ENCODE measurements around the gene VRK1. TPM values are rescaled to one million over a fixed set of nuclear protein-coding genes. Genes with fewer than 3 reads are reported as not detected.

Gene VRK1
- total and polyA plus RNA-seq, 10 of the 15 experiments (the other 5 are each of a cell fraction or from before 2014, with no cell fraction given), result 50.9 to 137 (median 84.7) TPM

DNA sequence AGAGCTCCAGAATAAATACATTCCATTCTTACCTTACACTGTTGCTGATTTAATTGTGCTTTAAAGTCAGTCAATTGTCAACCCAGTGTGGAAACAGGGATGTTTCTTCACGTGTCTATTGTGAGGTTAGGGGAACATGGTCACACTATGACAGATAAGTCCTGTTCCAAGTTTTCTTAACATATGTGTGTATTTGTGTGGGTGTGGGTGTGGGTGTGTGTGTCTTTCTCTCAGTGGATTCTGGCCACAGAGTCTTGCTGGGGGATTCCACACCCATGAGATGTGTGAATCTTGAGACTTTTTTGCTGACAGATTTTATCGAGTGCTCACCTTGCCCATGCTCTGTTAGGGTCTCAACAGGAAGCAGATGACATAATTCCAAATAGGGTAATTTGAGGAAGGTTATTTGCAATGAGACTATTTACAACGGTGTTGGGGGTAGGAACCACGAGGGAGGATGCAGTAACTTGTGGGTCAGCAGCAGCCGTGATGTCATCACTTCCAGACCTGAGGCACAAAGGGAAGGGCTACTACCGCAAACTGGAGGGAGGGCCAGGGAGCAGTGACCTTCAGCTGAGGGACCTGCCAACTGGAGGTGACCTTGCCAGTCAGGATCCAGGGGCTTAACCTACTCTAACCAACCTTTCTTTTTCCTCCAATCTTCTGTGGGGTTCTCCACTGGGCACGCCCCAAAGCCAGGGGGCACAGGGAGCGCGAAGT is 1.9 kb upstream of the VRK1 start:
- Histone ChIP-seq H3K27me3 (replicated peaks in 1 of 2; ENCODE audit: control insufficient read depth in 2 of 2, insufficient read depth in 2 of 2, low read length in 1 of 2) (no peaks in the 10 kb centered on the region), H3K4me1 (ENCODE audit: control insufficient read depth, insufficient read depth, low read length) (peaks cover 4% of the 10 kb centered on the region), H3K36me3 (ENCODE audit: control insufficient read depth in 2 of 2, insufficient read depth in 2 of 2, low read length in 1 of 2) (no peaks in the 10 kb centered on the region), H3K4me3 (no peak overlapping the region), H4K20me1 (ENCODE audit: control insufficient read depth, insufficient read depth) (no peaks in the 10 kb centered on the region), H3K4me2 (ENCODE audit: control insufficient read depth, insufficient read depth) (no peak overlapping the region), H2AFZ (ENCODE audit: control insufficient read depth, low read depth, low read length) (no peak overlapping the region), H3K79me2 (ENCODE audit: control insufficient read depth, insufficient read depth, low read length) (peaks cover 31% of the 10 kb centered on the region), H3K9ac (ENCODE audit: control insufficient read depth, insufficient read depth, low read length) (no peak overlapping the region), H3K9me3 (replicated peaks; ENCODE audit: control insufficient read depth, insufficient read depth, low read length) (no peaks in the 10 kb centered on the region), H3K27ac (ENCODE audit: control insufficient read depth, insufficient read depth) (no peak overlapping the region)
- BruUV-seq (replicated peaks), result no TSS peak
- ChIA-PET POLR2A (interaction anchor here (1.6 to 1.7 kb wide), 2 partner anchors 12 to 58 kb away, joined by 6 to 7 read pairs; no protein-coding TSS in a partner anchor), CTCF (interaction anchor here (0.8 to 1.1 kb wide), 2 partner anchors 55 to 58 kb away, joined by 3 to 4 read pairs; no protein-coding TSS in a partner anchor), RAD21 (ENCODE audit: unreplicated experiment) (interaction anchor here (1.1 kb wide), 1 partner anchor 14 kb away, joined by 3 read pairs; no protein-coding TSS in a partner anchor), SMC1A (ENCODE audit: uncharacterized antibody, unreplicated experiment) (interaction anchor here (0.9 to 3.5 kb wide), 2 partner anchors 15 to 58 kb away, joined by 3 to 17 read pairs; no protein-coding TSS in a partner anchor)
- TF ChIP-seq BCLAF1 (IDR thresholded peaks at IDR 0.05) (no peak), ZBED1 (IDR thresholded peaks at IDR 0.05; ENCODE audit: borderline replicate concordance) (no peak), KDM1A (IDR thresholded peaks at IDR 0.05; ENCODE audit: borderline replicate concordance) (no peak), HDGF (IDR thresholded peaks at IDR 0.05) (no peak), ESRRA (IDR thresholded peaks at IDR 0.05; ENCODE audit: low read length) (no peak), YY1 (IDR thresholded peaks at IDR 0.05; ENCODE audit: low read depth, low read length) (no peak), E2F8 (IDR thresholded peaks at IDR 0.05; ENCODE audit: low read depth, partially characterized antibody) (no peak), NR2C1 (IDR thresholded peaks at IDR 0.05) (no peak)
- no peak for ATAC-seq
- WGBS (ENCODE audit: insufficient coverage, insufficient replicate concordance, low lambda C conversion rate, missing lambda C conversion rate), result 45% methylated on average over 9 of the region's 9 CpGs
- intact Hi-C loops (cut with micrococcal nuclease; ENCODE audit: unreplicated experiment) (loop anchor here (5.0 kb wide), 1 partner anchor 57 kb away; no protein-coding TSS in a partner anchor), in situ Hi-C loops (cut with MboI) (no loop called here)
- FAIRE-seq, result no peak
- no peak for DNase-seq (ENCODE audit: low read depth, low spot score)

Data from GM12878 (cell line).